Activated CD4-positive, CD25-positive, alpha-beta regulatory T cell (primary cell): ENCODE measurements around the gene CCDC85C.

Source experiments
- DNase-seq, 4 experiments: peaks; one replicate each; lab custom pipeline; 2025; lab: John Stamatoyannopoulos, UW

CCDC85C gene

DNA sequence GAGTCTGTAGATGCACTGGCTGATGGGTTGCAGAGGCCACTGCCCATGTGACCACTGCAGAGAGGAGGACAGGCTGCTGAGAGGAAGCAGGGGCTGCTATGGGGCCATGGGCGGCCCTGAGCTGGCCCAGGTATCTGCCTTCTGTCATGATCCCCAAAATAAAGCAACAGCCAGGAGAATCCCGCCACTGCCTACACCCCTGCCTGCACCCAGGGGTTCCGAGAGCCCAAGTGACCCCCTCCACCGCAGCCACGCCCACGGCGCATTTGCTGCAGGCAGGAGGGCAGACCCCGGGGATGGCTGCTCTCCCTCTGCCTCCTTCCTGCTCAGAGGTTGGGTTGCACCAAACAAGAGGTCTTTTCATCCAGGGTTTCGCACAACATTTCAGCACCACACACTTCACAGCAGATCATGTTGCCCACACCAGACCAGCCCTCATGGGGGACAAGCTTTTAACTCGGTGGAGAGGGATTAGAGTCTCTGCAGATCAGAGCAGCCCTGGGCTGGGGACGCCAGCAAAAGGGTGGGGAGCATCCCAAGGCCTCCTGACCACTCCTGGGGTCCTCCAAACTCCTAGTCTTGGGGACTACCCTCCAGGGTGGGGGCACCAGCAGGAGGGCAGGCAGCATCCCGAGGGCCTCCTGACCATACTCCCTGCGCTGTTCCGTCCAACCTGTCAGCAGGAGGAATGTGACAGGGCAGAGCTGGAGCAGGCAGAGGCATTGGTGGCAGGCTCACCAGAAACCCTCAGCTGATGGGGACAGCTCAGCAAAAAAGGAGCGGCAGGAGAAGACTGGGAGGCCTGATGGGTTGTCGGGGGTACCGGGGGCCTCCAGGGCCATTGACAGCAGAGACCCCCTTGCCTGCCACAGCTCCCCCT, 14.1 kb downstream of the CCDC85C start:
- DNase-seq, result no peak

DNA sequence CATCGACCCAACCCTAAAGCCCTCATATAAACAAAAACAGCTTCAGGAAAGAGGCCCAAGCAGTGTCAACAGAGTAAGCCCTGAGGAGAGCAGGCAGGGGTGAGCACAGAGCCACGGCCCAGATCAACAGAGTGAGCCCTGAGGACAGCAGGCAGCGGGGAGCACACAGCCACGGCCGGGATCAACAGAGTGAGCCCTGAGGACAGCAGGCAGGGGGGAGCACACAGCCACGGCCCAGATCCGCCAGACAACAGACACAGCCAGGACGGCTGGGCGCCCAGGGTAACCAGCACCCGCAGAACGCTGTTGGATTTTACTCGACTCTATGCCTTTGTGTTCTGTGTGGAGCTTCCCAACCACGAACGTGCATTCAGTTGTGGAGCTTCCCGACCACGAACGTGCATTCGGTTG, 15.0 kb downstream of the CCDC85C start:
- DNase-seq, result no peak

- DNase-seq, result no peak
These were observed 16.3 kb downstream of the CCDC85C start for GRCh38 chr14:99587460-99588278.

GRCh38 chr14:99586761-99587459, 17.1 kb downstream of the CCDC85C start:
- no peak for DNase-seq

GRCh38 chr14:99586054-99586760, 17.8 kb downstream of the CCDC85C start:
- no peak for DNase-seq

- no peak for DNase-seq
These were observed 19.2 kb downstream of the CCDC85C start for GRCh38 chr14:99584823-99585222.

DNA sequence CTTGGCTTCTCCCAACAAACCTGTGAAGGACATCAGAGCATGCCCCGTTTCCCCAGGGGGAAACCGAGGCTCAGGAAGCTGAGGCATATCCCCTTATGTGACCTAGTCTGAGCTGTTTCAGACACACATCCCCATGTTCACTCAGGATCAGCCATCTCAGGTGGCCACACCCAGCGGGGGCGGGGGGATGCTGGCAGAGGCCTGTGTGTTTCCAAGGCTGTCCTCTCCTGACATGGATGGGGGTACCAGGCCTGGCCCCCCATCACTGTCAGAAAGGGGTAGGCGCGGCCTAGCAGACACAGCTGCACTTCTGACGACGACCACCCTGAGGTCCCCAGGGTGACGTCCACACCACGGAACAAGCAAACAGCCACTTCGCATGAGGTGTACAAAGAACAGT, 22.1 kb downstream of the CCDC85C start:
- no peak for DNase-seq

- DNase-seq, result no peak
These were observed 22.6 kb downstream of the CCDC85C start for GRCh38 chr14:99581374-99581773.

DNA sequence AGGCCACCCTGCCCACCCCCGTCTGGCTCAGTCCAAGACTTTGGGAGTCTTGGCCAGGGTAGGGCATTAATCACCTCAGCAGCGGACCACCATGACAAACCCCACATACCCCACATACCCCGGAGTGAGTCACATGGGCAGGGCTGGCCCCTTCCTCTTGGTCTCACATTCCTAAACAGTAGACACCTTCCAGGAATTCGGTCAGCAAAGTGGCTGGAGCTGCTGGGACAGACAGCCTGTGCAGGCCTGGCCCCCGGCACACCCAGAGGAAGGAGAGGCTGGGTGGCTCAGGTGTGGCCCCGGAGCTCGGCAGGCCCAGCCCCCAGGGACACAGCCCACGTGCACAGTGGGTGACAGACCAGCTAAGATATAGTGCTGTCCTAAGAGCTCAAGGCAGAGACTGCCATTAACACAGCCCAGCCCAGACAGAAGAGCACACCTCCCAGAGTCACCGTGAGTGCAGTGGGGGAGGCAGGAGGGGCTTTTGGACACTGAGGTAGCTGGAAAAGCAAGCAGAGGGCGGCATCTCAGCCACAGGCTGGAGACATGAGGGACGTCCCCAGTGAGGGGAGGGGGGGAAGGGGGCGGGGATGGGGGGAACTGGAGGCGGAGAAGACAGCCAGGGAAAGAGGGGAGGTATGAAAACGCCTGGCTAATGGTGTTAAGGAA, 24.0 kb downstream of the CCDC85C start:
- no peak for DNase-seq

GRCh38 chr14:99579120-99579836, 24.7 kb downstream of the CCDC85C start:
- no peak for DNase-seq

- no peak for DNase-seq
These were observed 25.4 kb downstream of the CCDC85C start for GRCh38 chr14:99578541-99579101.

- no peak for DNase-seq
These were observed 27.0 kb downstream of the CCDC85C start for GRCh38 chr14:99576761-99577705.

DNA sequence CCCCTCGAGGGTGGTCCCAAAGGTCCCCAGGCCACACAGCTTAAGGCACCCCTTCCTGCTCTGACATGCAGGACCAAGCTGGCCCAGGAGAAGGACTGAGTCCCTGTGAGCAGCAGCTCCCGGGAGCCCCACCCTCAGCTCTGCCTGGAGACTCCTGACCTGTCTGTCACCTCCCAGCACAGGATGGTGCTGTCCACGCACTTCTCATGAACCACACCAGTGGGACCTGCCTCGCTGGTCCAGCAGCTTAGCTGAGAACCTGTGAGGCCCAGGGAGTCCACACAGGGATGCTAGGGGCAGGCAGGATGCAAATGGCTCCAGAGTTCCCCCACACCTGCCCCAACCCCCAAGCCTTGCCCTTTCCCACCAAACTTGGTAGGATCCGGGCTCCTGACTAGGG, 27.7 kb downstream of the CCDC85C start:
- DNase-seq, result no peak

GRCh38 chr14:99575043-99576023, 28.7 kb downstream of the CCDC85C start:
- DNase-seq, result no peak

GRCh38 chr14:99574099-99574880, 29.7 kb downstream of the CCDC85C start:
- DNase-seq, result no peak

GRCh38 chr14:99573436-99574098, 30.4 kb downstream of the CCDC85C start:
- DNase-seq, result no peak

- no peak for DNase-seq
These were observed 31.0 kb downstream of the CCDC85C start for GRCh38 chr14:99573000-99573330.
